Measurements from ENCODE around the gene APBB1. TPM values are rescaled to one million over a fixed set of nuclear protein-coding genes. Genes with fewer than 3 reads are reported as not detected.

The APBB1 gene
- total and polyA plus RNA-seq, 2 of the 4 experiments (the other 2 are of a cell fraction), result 39.4 to 44.1 TPM

- CTCF ChIA-PET, result no interaction called here
- H2AK5ac ChIP-seq (ENCODE audit: low read depth, low read length), result peak overlapping the region; percentile 20; the same call in 1 of the 2 replicates
- no TSS peak for BruUV-seq (replicated peaks)
These were observed 27.3 kb downstream of the APBB1 start for GRCh38 chr11:6391537-6392134.

More at GRCh38 chr11:6391537-6392134, 27.3 kb downstream of the APBB1 start:
- Histone ChIP-seq H3K4me2 (ENCODE audit: low read depth, low read length) (no peak overlapping the region; the same call in 1 of the 2 replicates), H3K4me1 (ENCODE audit: control insufficient read depth, insufficient read depth, low read length) (peaks cover 6% of the 10 kb centered on the region), H3K27me3 (ENCODE audit: control insufficient read depth, insufficient read depth, low read length) (no peaks in the 10 kb centered on the region), H3K23ac (ENCODE audit: low read depth, low read length) (no peak overlapping the region), H4K20me1 (ENCODE audit: insufficient read depth, low read length) (no peaks in the 10 kb centered on the region), H3K9me1 (ENCODE audit: insufficient read depth, low read length) (peaks cover 29% of the 10 kb centered on the region), H2BK120ac (ENCODE audit: low read depth, low read length) (no peak overlapping the region), H4K5ac (ENCODE audit: low read depth, low read length) (no peak overlapping the region), H4K8ac (ENCODE audit: low read depth in 2 of 2, low read length in 2 of 2) (no peak overlapping the region), H3K18ac (ENCODE audit: low read depth, low read length) (no peak overlapping the region), H3K14ac (replicated peaks; ENCODE audit: low read depth, low read length) (no peak overlapping the region), H2BK5ac (ENCODE audit: low read depth, low read length, poor library complexity, severe bottlenecking) (no peak overlapping the region), H2BK15ac (ENCODE audit: low read depth, low read length) (no peak overlapping the region), H2AK9ac (replicated peaks; ENCODE audit: low read depth, low read length, poor library complexity) (peak overlapping the region; percentile 98), H3K9me3 (ENCODE audit: control insufficient read depth, insufficient read depth, low read length) (no peaks in the 10 kb centered on the region), H3K56ac (ENCODE audit: extremely low read depth, insufficient read depth, low read length) (no peak overlapping the region), H3K4ac (ENCODE audit: low read depth, low read length) (no peak overlapping the region), H4K91ac (ENCODE audit: insufficient read depth, low read depth, low read length) (no peak overlapping the region), H3K36me3 (ENCODE audit: control insufficient read depth, insufficient read depth, low read length) (peaks cover 22% of the 10 kb centered on the region; the same call in 1 of the 2 replicates), H3K27ac (ENCODE audit: insufficient read depth, low read length) (no peak overlapping the region), H2BK20ac (ENCODE audit: low read depth, low read length) (no peak overlapping the region), H3K9ac (ENCODE audit: low read depth, low read length) (no peak overlapping the region), H3K79me1 (ENCODE audit: low read depth in 1 of 2, low read length in 2 of 2) (peaks cover 5 to 29% of the 10 kb centered on the region in 2 experiments; a peak in 2 of 4 replicates), H2AFZ (replicated peaks; ENCODE audit: low read length, poor library complexity) (no peak overlapping the region), H3K4me3 (ENCODE audit: insufficient read depth, low read depth, low read length) (peak overlapping the region; percentile 90; the same call in 1 of the 2 replicates)
- 90% methylated on average over 8 of the region's 18 CpGs; no CpG with 5 or more reads in 1 of the 2 experiments for WGBS, 2 experiments (ENCODE audit: extremely low coverage in 2 of 2, insufficient read length in 1 of 2)
- intact Hi-C loops (cut with micrococcal nuclease) (loop anchor here (2.0 kb wide), 1 partner anchor 27 kb away; the partner anchor contains the start of gene APBB1), in situ Hi-C loops (cut with MboI; ENCODE audit: low sequenced_read_pairs) (no loop called here), dilution Hi-C loops (cut with HindIII; ENCODE audit: low sequenced_read_pairs, unreplicated experiment) (no loop called here)
- no peak for DNase-seq
- ATAC-seq (ENCODE audit: low read depth), result no peak
- TF ChIP-seq RCOR1 (IDR thresholded peaks at IDR 0.05; ENCODE audit: insufficient replicate concordance, low read length) (no peak), NFE2L2 (IDR thresholded peaks at IDR 0.05; ENCODE audit: low read depth, low read length) (no peak), RAD21 (IDR thresholded peaks at IDR 0.05; ENCODE audit: low read length) (no peak), MXI1 (IDR thresholded peaks at IDR 0.05; ENCODE audit: borderline replicate concordance, low read depth, low read length) (no peak), CTCF (conservative IDR thresholded peaks at IDR 0.05; ENCODE audit: low read depth, low read length) (no peak), BHLHE40 (IDR thresholded peaks at IDR 0.05; ENCODE audit: low read depth, low read length) (no peak), CEBPB (IDR thresholded peaks at IDR 0.05; ENCODE audit: low read depth, low read length) (no peak), RFX5 (IDR thresholded peaks at IDR 0.05; ENCODE audit: low read depth, low read length) (no peak), MAFK (IDR thresholded peaks at IDR 0.05; ENCODE audit: low read depth, low read length) (no peak), POLR2A (IDR thresholded peaks at IDR 0.05; ENCODE audit: low read depth, low read length) (no peak), SMC3 (IDR thresholded peaks at IDR 0.05; ENCODE audit: low read depth, low read length) (no peak), FOS (IDR thresholded peaks at IDR 0.05; ENCODE audit: low read depth, low read length) (no peak), CHD1 (IDR thresholded peaks at IDR 0.05; ENCODE audit: low read depth, low read length) (no peak)
- TF ChIP-seq, protein P1, sequence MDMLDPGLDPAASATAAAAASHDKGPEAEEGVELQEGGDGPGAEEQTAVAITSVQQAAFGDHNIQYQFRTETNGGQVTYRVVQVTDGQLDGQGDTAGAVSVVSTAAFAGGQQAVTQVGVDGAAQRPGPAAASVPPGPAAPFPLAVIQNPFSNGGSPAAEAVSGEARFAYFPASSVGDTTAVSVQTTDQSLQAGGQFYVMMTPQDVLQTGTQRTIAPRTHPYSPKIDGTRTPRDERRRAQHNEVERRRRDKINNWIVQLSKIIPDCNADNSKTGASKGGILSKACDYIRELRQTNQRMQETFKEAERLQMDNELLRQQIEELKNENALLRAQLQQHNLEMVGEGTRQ (IDR thresholded peaks at IDR 0.05; ENCODE audit: low read depth, low read length), result no peak
- POLR2A ChIA-PET (ENCODE audit: unreplicated experiment), result interaction anchor here (0.6 kb wide), 1 partner anchor 61 kb away, joined by 15 read pairs; no protein-coding TSS in a partner anchor
